Measurements from ENCODE around the gene MAPK11. TPM values are rescaled to one million over a fixed set of nuclear protein-coding genes. Genes with fewer than 3 reads are reported as not detected.

The MAPK11 gene
- total RNA-seq, 1 donor from 2014 or later = not detected

GRCh38 chr22:50261615-50262459 lies 8.3 kb downstream of the MAPK11 start, which contains the start of gene MAPK12:
Gene MAPK12, minus strand, starts transcription at chr22:50261683. Its CDS starts 174 bp downstream, at chr22:50261509.
- Histone ChIP-seq H3K9me3 (ENCODE audit: low read depth) (no peaks in the 10 kb centered on the region), H3K9ac (no peak within 1 kb of the TSS), H2AFZ (replicated peaks) (peak within 1 kb of the TSS; percentile 31), H3K27me3 (peaks cover 64% of the 10 kb centered on the region), H3K36me3 (no peaks in the 10 kb centered on the region), H3K27ac (no peak within 1 kb of the TSS), H3K79me2 (ENCODE audit: low read depth) (no peaks in the 10 kb centered on the region), H3K4me3 (peak within 1 kb of the TSS; percentile 74), H3F3A (ENCODE audit: low read depth) (peaks cover 5% of the 10 kb centered on the region), H3K4me1 (peaks cover 10% of the 10 kb centered on the region), H3K4me2 (peak within 1 kb of the TSS; percentile 99), H4K20me1 (ENCODE audit: low read depth) (peaks cover 38% of the 10 kb centered on the region)
- Mint-ChIP-seq H3K27me3 (ENCODE audit: insufficient read depth, low read depth) (peaks cover 8% of the 10 kb centered on the region), H3K36me3 (no peaks in the 10 kb centered on the region), H3K27ac (no peak within 1 kb of the TSS), H3K4me3 (peak within 1 kb of the TSS; percentile 85), H3K9me3 (peaks cover 2% of the 10 kb centered on the region), H3K4me1 (peaks cover 4% of the 10 kb centered on the region)
- peak; percentile 87 for DNase-seq (ENCODE audit: low spot score)
- TF ChIP-seq CTCF (IDR thresholded peaks at IDR 0.05) (no peak), EZH2 (IDR thresholded peaks at IDR 0.05) (no peak), EZH2phosphoT487 (IDR thresholded peaks at IDR 0.05) (no peak)

GRCh38 chr22:50260801-50261614 lies 9.2 kb downstream of the MAPK11 start:
- Histone ChIP-seq H3K9me3 (ENCODE audit: low read depth) (no peaks in the 10 kb centered on the region), H2AFZ (replicated peaks) (peak overlapping the region; percentile 31), H3K27me3 (peaks cover 56% of the 10 kb centered on the region), H3K9ac (no peak overlapping the region), H4K20me1 (ENCODE audit: low read depth) (peaks cover 38% of the 10 kb centered on the region), H3K4me1 (peaks cover 10% of the 10 kb centered on the region), H3K79me2 (ENCODE audit: low read depth) (no peaks in the 10 kb centered on the region), H3K36me3 (no peaks in the 10 kb centered on the region), H3F3A (ENCODE audit: low read depth) (peaks cover 5% of the 10 kb centered on the region), H3K27ac (no peak overlapping the region), H3K4me2 (peak overlapping the region; percentile 99), H3K4me3 (peak overlapping the region; percentile 74)
- no peaks in the 10 kb centered on the region for H3K36me3 Mint-ChIP-seq
- TF ChIP-seq CTCF (IDR thresholded peaks at IDR 0.05) (no peak), EZH2phosphoT487 (IDR thresholded peaks at IDR 0.05) (no peak), EZH2 (IDR thresholded peaks at IDR 0.05) (no peak)
- H3K4me3 Mint-ChIP-seq = peak overlapping the region; percentile 75
- H3K27ac Mint-ChIP-seq = no peak overlapping the region
- DNase-seq (ENCODE audit: low spot score) = peak; percentile 73
- H3K4me1 Mint-ChIP-seq = peaks cover 4% of the 10 kb centered on the region
- no peaks in the 10 kb centered on the region for H3K9me3 Mint-ChIP-seq
- peaks cover 8% of the 10 kb centered on the region for H3K27me3 Mint-ChIP-seq (ENCODE audit: insufficient read depth, low read depth)

GRCh38 chr22:50260434-50260800 lies 9.8 kb downstream of the MAPK11 start:
- peaks cover 10% of the 10 kb centered on the region for H3K4me1 ChIP-seq
- Mint-ChIP-seq H3K36me3 (no peaks in the 10 kb centered on the region), H3K27me3 (ENCODE audit: insufficient read depth, low read depth) (peaks cover 8% of the 10 kb centered on the region), H3K4me1 (peaks cover 4% of the 10 kb centered on the region), H3K9me3 (no peaks in the 10 kb centered on the region), H3K27ac (no peak overlapping the region), H3K4me3 (peak overlapping the region; percentile 75)
- H3K27me3 ChIP-seq = peaks cover 50% of the 10 kb centered on the region
- H3K9ac ChIP-seq = no peak overlapping the region
- TF ChIP-seq EZH2phosphoT487 (IDR thresholded peaks at IDR 0.05) (no peak), EZH2 (IDR thresholded peaks at IDR 0.05) (no peak), CTCF (IDR thresholded peaks at IDR 0.05) (no peak)
- H3K36me3 ChIP-seq = no peaks in the 10 kb centered on the region
- no peaks in the 10 kb centered on the region for H3K9me3 ChIP-seq (ENCODE audit: low read depth)
- H3F3A ChIP-seq (ENCODE audit: low read depth) = peaks cover 5% of the 10 kb centered on the region
- peaks cover 36% of the 10 kb centered on the region for H4K20me1 ChIP-seq (ENCODE audit: low read depth)
- H3K4me3 ChIP-seq = peak overlapping the region; percentile 74
- H3K27ac ChIP-seq = no peak overlapping the region
- H2AFZ ChIP-seq (replicated peaks) = peak overlapping the region; percentile 31
- peak overlapping the region; percentile 99 for H3K4me2 ChIP-seq
- no peaks in the 10 kb centered on the region for H3K79me2 ChIP-seq (ENCODE audit: low read depth)
- DNase-seq (ENCODE audit: low spot score) = no peak
